ENCODE results near the gene CADPS.

GRCh38 chr3:62892951-62893350, 17.7 kb upstream of the CADPS start:
- TF ChIP-seq, protein P1, sequence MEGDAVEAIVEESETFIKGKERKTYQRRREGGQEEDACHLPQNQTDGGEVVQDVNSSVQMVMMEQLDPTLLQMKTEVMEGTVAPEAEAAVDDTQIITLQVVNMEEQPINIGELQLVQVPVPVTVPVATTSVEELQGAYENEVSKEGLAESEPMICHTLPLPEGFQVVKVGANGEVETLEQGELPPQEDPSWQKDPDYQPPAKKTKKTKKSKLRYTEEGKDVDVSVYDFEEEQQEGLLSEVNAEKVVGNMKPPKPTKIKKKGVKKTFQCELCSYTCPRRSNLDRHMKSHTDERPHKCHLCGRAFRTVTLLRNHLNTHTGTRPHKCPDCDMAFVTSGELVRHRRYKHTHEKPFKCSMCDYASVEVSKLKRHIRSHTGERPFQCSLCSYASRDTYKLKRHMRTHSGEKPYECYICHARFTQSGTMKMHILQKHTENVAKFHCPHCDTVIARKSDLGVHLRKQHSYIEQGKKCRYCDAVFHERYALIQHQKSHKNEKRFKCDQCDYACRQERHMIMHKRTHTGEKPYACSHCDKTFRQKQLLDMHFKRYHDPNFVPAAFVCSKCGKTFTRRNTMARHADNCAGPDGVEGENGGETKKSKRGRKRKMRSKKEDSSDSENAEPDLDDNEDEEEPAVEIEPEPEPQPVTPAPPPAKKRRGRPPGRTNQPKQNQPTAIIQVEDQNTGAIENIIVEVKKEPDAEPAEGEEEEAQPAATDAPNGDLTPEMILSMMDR (IDR thresholded peaks at IDR 0.05): no peak
- TF ChIP-seq POLR2A (IDR thresholded peaks at IDR 0.05; ENCODE audit: low read depth): no peak
- TF ChIP-seq POLR2AphosphoS5 (IDR thresholded peaks at IDR 0.05): no peak
- no peak for TF ChIP-seq EP300 (IDR thresholded peaks at IDR 0.05)
